Colonic mucosa (tissue), 4 donors: Measurements from ENCODE around the gene TNFSF18. TPM values are rescaled to one million over a fixed set of nuclear protein-coding genes. Genes with fewer than 3 reads are reported as not detected.
"Not testable (repeated sequence)": the region's sequence is repeated elsewhere in the genome, so short reads cannot be mapped to it uniquely, and the experiment has no call there.

Experiments
- DNase-seq: peaks from one replicate; pipeline ENCODE4 v3.0.0-alpha.2; 2020
- H3K27ac ChIP-seq: fragments of 200-600 bp; one replicate; pipeline ENCODE4 v1.8.0; 2021
- H3K27me3 ChIP-seq: fragments of 200-600 bp; one replicate; pipeline ENCODE4 v1.8.0; 2021
- H3K36me3 ChIP-seq: fragments of 200-600 bp; one replicate; pipeline ENCODE4 v1.8.0; 2021
- H3K4me1 ChIP-seq: fragments of 200-600 bp; one replicate; pipeline ENCODE4 v1.8.0; 2021; ENCODE audit warnings: mild to moderate bottlenecking
- H3K4me3 ChIP-seq: fragments of 200-600 bp; one replicate; pipeline ENCODE4 v1.8.0; 2021
- H3K9ac ChIP-seq, 2 donors: one replicate each; pipeline ENCODE4 v1.7.0; 2013; ENCODE audit warnings: control low read depth in 2 of 2, low read depth in 2 of 2, low read length in 2 of 2
- H3K9me3 ChIP-seq: fragments of 200-600 bp; one replicate; pipeline ENCODE4 v1.8.0; 2021
- intact Hi-C: fragments of 100-400 bp; cut with DNase I; formaldehyde crosslinking; loops from one replicate; pipeline ENCODE4 v1.14.1; 2022
- total RNA-seq, 2 donors: library from RNA; stranded (reverse); fragmentation: NEBNext Ultra II Directional in 1 of 2; extraction: Animal tissue kit (Norgen Biotek cat#: 25700) in 1 of 2; gene quantifications; one replicate each; pipeline ENCODE4 v1.2.1, GENCODE V29; 2021
- TF ChIP-seq, protein P1 (sequence below): fragments of 200-600 bp; IDR thresholded peaks from one replicate; pipeline ENCODE4 v1.8.0; 2022; ENCODE audit warnings: antibody characterized with exemption, mild to moderate bottlenecking
- donor health status: healthy.
- donor health status: DM: no; HTN: no; CAD: no.
- donor health status: DM: no; HTN: no; CAD: no.

The TNFSF18 gene
- total RNA-seq, 2 donors from 2014 or later = not detected

DNA sequence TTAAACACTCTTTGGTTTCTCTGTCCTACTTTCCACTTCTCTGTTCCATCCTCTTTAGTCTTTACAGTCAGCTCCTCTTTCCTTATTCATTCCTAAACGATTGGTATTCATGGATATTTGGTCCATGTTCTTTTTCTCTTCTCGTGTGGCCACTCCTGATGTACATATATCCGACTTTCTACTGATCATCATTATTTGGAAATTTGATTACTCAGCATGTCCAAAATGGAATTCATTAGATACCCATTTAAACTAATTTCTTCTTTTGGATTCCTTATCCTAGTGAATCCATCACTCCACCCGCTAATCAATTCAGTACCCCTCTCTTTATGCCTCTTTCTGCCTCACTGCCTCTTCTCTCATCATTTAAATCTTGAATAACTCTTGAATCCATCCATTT lies 43.8 kb upstream of the TNFSF18 start:
- Histone ChIP-seq H3K9me3 (no peaks in the 10 kb centered on the region), H3K27me3 (no peaks in the 10 kb centered on the region), H3K27ac (no peak overlapping the region), H3K4me3 (no peak overlapping the region), H3K36me3 (no peaks in the 10 kb centered on the region), H3K4me1 (no peaks in the 10 kb centered on the region), H3K9ac (no peak overlapping the region)
- DNase-seq = no peak
- TF ChIP-seq, protein P1, sequence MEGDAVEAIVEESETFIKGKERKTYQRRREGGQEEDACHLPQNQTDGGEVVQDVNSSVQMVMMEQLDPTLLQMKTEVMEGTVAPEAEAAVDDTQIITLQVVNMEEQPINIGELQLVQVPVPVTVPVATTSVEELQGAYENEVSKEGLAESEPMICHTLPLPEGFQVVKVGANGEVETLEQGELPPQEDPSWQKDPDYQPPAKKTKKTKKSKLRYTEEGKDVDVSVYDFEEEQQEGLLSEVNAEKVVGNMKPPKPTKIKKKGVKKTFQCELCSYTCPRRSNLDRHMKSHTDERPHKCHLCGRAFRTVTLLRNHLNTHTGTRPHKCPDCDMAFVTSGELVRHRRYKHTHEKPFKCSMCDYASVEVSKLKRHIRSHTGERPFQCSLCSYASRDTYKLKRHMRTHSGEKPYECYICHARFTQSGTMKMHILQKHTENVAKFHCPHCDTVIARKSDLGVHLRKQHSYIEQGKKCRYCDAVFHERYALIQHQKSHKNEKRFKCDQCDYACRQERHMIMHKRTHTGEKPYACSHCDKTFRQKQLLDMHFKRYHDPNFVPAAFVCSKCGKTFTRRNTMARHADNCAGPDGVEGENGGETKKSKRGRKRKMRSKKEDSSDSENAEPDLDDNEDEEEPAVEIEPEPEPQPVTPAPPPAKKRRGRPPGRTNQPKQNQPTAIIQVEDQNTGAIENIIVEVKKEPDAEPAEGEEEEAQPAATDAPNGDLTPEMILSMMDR = no peak
- intact Hi-C loops = no loop called here

GRCh38 chr1:173093691-173094445 lies 43.1 kb upstream of the TNFSF18 start:
- no peak overlapping the region for H3K4me3 ChIP-seq
- no peaks in the 10 kb centered on the region for H3K4me1 ChIP-seq
- TF ChIP-seq, protein P1 = no peak
- H3K9me3 ChIP-seq = no peaks in the 10 kb centered on the region
- no peak for DNase-seq
- H3K27ac ChIP-seq = no peak overlapping the region
- H3K9ac ChIP-seq = no peak overlapping the region
- no peaks in the 10 kb centered on the region for H3K36me3 ChIP-seq
- H3K27me3 ChIP-seq = no peaks in the 10 kb centered on the region
- intact Hi-C loops = no loop called here

DNA sequence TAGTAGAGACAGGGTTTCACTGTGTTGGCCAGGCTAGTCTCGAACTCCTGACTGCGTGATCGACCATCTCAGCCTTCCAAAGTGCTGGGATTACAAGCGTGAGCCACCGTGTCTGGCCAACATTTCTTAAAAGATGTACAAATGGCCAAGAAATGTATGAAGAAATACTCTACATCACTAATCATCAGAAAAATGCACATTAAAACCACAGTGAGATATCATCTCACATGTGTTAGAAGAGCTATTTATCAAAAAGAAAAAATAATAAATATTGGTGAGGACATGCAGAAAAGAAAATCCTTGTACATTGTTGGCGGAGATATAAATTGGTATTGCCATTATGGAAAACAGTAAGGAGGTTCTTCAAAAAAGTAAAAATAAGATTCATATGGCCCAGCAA lies 33.6 kb upstream of the TNFSF18 start:
- no peaks in the 10 kb centered on the region for H3K36me3 ChIP-seq
- no peaks in the 10 kb centered on the region for H3K4me1 ChIP-seq
- TF ChIP-seq, protein P1 = no peak
- intact Hi-C loops = no loop called here
- H3K27me3 ChIP-seq = no peaks in the 10 kb centered on the region
- no peak for DNase-seq
- no peak overlapping the region for H3K4me3 ChIP-seq
- no peaks in the 10 kb centered on the region for H3K9me3 ChIP-seq
- no peak overlapping the region for H3K27ac ChIP-seq
- H3K9ac ChIP-seq = no peak overlapping the region

- no peaks in the 10 kb centered on the region for H3K36me3 ChIP-seq
- intact Hi-C loops = no loop called here
- H3K27ac ChIP-seq = no peak overlapping the region
- no peaks in the 10 kb centered on the region for H3K4me1 ChIP-seq
- H3K9ac ChIP-seq = no peak overlapping the region
- TF ChIP-seq, protein P1 = no peak
- no peak overlapping the region for H3K4me3 ChIP-seq
- no peak for DNase-seq
- no peaks in the 10 kb centered on the region for H3K27me3 ChIP-seq
- no peaks in the 10 kb centered on the region for H3K9me3 ChIP-seq
These were observed 32.2 kb upstream of the TNFSF18 start for GRCh38 chr1:173082913-173083312.

DNA sequence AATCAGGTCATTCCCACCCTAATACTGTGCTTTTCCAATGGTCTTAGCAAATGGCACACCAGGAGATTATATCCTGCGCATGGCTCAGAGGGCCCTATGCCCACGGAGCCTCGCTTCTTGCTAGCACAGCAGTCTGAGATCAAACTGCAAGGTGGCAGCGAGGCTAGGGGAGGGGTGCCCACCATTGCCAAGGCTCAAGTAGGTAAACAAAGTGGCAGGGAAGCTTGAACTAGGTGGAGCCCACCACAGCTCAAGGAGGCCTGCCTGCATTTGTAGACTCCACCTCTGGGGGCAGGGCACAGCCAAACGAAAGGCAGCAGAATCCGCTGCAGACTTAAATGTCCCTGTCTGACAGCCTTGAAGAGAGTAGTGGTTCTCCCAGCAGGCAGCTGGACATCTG lies 23.5 kb upstream of the TNFSF18 start:
- H3K36me3 ChIP-seq, H3K9ac ChIP-seq, H3K27me3 ChIP-seq, H3K27ac ChIP-seq, intact Hi-C loops, H3K9me3 ChIP-seq, H3K4me3 ChIP-seq, DNase-seq, H3K4me1 ChIP-seq: not testable (repeated sequence)

GRCh38 chr1:173064011-173064410 lies 13.3 kb upstream of the TNFSF18 start:
- Histone ChIP-seq H3K27me3 (no peaks in the 10 kb centered on the region), H3K27ac (no peak overlapping the region), H3K4me3 (no peak overlapping the region), H3K36me3 (no peaks in the 10 kb centered on the region), H3K9me3 (no peaks in the 10 kb centered on the region), H3K9ac (no peak overlapping the region), H3K4me1 (no peaks in the 10 kb centered on the region)
- TF ChIP-seq, protein P1 = no peak
- intact Hi-C loops = no loop called here
- DNase-seq = no peak
